ENCODE measurements around the gene RNF135.
"Not testable (repeated sequence)": the region's sequence is repeated elsewhere in the genome, so short reads cannot be mapped to it uniquely, and the experiment has no call there.

The RNF135 gene

DNA sequence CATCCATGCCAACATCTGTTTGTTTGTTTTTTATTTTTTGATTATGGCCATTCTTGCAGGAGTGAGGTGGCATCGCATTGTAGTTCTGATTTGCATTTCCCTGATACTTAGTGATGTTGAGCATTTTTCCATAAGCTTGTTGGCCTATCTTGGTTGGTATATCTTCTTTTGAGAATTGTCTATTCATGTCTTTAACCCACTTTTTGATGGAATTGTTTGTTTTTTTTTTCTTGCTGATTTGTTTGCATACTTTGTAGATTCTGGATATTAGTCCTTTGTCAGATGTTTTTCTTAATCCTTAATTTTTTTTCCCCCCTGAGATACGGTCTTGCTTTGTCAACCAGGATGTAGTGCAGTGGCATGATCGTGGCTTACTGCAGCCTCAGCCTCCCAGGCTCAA, 43.0 kb downstream of the RNF135 start:
- TF ChIP-seq CTCF (IDR thresholded peaks at IDR 0.05) = no peak
- H3K36me3 ChIP-seq = no peaks in the 10 kb centered on the region
- H3K4me3 ChIP-seq (ENCODE audit: low read depth in 1 of 2, low read length in 1 of 2) = no peak overlapping the region

GRCh38 chr17:31015639-31016038, 44.8 kb downstream of the RNF135 start:
- TF ChIP-seq CTCF (IDR thresholded peaks at IDR 0.05) = no peak
- Histone ChIP-seq H3K27ac (no peak overlapping the region), H3K36me3 (no peaks in the 10 kb centered on the region), H3K9me3 (no peaks in the 10 kb centered on the region), H3K4me3 (ENCODE audit: low read depth in 1 of 2, low read length in 1 of 2) (no peak overlapping the region), H3K4me1 (ENCODE audit: control insufficient read depth in 1 of 2, insufficient read depth in 1 of 2, low read depth in 1 of 2, low read length in 1 of 2) (no peaks in the 10 kb centered on the region), H3K27me3 (peaks cover under 1% of the 10 kb centered on the region)

More for the DNA sequence above, 43.0 kb downstream of the RNF135 start:
- H3K9me3 ChIP-seq = no peaks in the 10 kb centered on the region
- peaks cover 18% of the 10 kb centered on the region for H3K27me3 ChIP-seq
- H3K4me1 ChIP-seq (ENCODE audit: control insufficient read depth in 1 of 2, insufficient read depth in 1 of 2, low read depth in 1 of 2, low read length in 1 of 2) = peaks cover 4% of the 10 kb centered on the region in 2 experiments
- no peak overlapping the region for H3K27ac ChIP-seq

- no peaks in the 10 kb centered on the region for H3K27me3 ChIP-seq
- H3K4me3 ChIP-seq (ENCODE audit: low read depth in 1 of 2, low read length in 1 of 2) = no peak overlapping the region
- no peaks in the 10 kb centered on the region for H3K9me3 ChIP-seq
- no peaks in the 10 kb centered on the region for H3K4me1 ChIP-seq (ENCODE audit: control insufficient read depth in 1 of 2, insufficient read depth in 1 of 2, low read depth in 1 of 2, low read length in 1 of 2)
- no peak for TF ChIP-seq CTCF (IDR thresholded peaks at IDR 0.05)
- H3K27ac ChIP-seq = no peak overlapping the region
- no peaks in the 10 kb centered on the region for H3K36me3 ChIP-seq
Measured at GRCh38 chr17:31019004-31019403, 48.2 kb downstream of the RNF135 start.

DNA sequence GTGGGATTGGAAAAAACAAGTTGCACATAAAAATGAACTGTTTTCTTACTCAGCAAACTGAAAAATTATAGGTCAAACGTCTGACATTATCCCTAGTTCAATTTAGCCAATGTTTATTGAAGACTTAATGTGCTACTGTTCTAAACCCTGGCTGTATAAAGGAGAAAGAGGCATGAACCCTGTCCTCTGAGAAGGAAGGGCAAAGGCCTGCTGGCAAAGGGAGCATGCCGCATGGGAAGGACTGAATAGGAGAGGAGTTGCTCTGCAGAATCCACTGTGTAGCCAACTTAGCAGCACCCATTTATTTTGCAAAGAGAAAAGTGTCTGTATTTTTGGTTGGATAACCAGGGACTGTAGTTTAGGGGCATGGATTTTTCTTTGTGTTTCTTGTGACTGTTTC, 52.3 kb downstream of the RNF135 start:
- H3K9me3 ChIP-seq; H3K4me3 ChIP-seq (ENCODE audit: low read depth in 1 of 2, low read length in 1 of 2); H3K27me3 ChIP-seq; H3K27ac ChIP-seq; H3K4me1 ChIP-seq (ENCODE audit: control insufficient read depth in 1 of 2, insufficient read depth in 1 of 2, low read depth in 1 of 2, low read length in 1 of 2); H3K36me3 ChIP-seq: not testable (repeated sequence)

DNA sequence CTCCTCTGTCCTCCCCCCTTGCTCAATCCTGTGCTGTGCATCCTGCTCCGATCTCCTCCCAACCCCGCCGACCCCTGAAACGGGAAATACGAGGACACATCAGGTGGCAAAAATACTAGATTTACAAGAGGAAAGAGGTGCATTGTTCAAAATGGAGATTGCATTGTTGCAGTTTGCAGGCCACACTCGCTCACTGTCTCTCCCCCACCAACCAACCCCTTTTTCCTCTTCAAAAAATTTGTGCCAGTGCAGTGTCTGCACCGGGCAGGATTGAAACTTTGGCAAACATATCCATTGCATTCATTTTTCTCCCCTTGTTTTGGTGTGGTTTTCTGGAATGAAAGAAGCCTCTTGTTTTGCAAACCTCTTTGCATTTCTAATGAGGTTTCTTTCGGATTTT, 61.0 kb downstream of the RNF135 start:
- no peak overlapping the region for H3K27ac ChIP-seq
- no peak for TF ChIP-seq CTCF (IDR thresholded peaks at IDR 0.05)
- H3K4me1 ChIP-seq (ENCODE audit: control insufficient read depth in 1 of 2, insufficient read depth in 1 of 2, low read depth in 1 of 2, low read length in 1 of 2) = no peaks in the 10 kb centered on the region
- H3K27me3 ChIP-seq = no peaks in the 10 kb centered on the region
- no peak overlapping the region for H3K4me3 ChIP-seq (ENCODE audit: low read depth in 1 of 2, low read length in 1 of 2)
- peaks cover 4% of the 10 kb centered on the region for H3K36me3 ChIP-seq
- no peaks in the 10 kb centered on the region for H3K9me3 ChIP-seq

- not testable (repeated sequence) for H3K27me3 ChIP-seq; H3K4me1 ChIP-seq (ENCODE audit: control insufficient read depth in 1 of 2, insufficient read depth in 1 of 2, low read depth in 1 of 2, low read length in 1 of 2); H3K4me3 ChIP-seq (ENCODE audit: low read depth in 1 of 2, low read length in 1 of 2); H3K36me3 ChIP-seq; H3K9me3 ChIP-seq; H3K27ac ChIP-seq
Measured at GRCh38 chr17:31035611-31036010, 64.8 kb downstream of the RNF135 start.

GRCh38 chr17:31040837-31041236, 70.0 kb downstream of the RNF135 start:
- H3K4me1 ChIP-seq (ENCODE audit: control insufficient read depth in 1 of 2, insufficient read depth in 1 of 2, low read depth in 1 of 2, low read length in 1 of 2); H3K4me3 ChIP-seq (ENCODE audit: low read depth in 1 of 2, low read length in 1 of 2); H3K27ac ChIP-seq; H3K9me3 ChIP-seq; H3K27me3 ChIP-seq; H3K36me3 ChIP-seq: not testable (repeated sequence)

GRCh38 chr17:31042378-31042777, 71.5 kb downstream of the RNF135 start:
- H3K4me3 ChIP-seq (ENCODE audit: low read depth in 1 of 2, low read length in 1 of 2); H3K4me1 ChIP-seq (ENCODE audit: control insufficient read depth in 1 of 2, insufficient read depth in 1 of 2, low read depth in 1 of 2, low read length in 1 of 2); H3K36me3 ChIP-seq; H3K27me3 ChIP-seq; H3K27ac ChIP-seq; H3K9me3 ChIP-seq: not testable (repeated sequence)

DNA sequence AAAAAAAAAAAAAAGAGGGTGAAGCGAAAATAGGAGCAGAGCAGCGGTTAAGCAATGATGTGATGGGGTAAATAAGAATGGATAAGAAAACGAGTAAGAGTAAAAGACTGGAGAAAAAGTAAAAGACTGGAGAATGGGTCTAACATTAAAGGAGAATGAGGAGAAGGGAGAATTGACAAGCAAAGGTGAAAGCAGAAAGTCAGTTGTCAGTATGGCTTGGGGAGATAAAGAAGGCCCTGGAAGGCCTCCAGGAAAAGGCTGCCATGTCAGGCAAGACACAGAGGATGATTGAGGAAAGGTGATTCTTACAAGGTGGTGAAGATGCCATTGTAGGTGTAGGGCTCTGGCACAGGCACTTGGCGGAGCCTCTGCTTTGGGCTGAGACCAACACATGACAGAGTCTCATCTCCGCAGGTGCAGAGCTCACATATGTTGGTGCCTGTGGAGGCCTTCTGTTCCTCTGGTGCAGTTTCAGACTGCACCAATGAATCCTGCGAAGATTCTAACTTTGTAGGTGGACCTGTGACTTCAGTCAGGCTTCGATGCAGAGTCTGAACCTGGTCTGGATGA, 76.1 kb downstream of the RNF135 start:
- H3K9me3 ChIP-seq; H3K4me3 ChIP-seq (ENCODE audit: low read depth in 1 of 2, low read length in 1 of 2); H3K36me3 ChIP-seq; H3K27ac ChIP-seq; H3K27me3 ChIP-seq: not testable (repeated sequence)
- H3K4me1 ChIP-seq (ENCODE audit: control insufficient read depth in 1 of 2, insufficient read depth in 1 of 2, low read depth in 1 of 2, low read length in 1 of 2) = peaks cover 11 to 13% of the 10 kb centered on the region in 2 experiments
